H1 (cell line): ENCODE results near the gene TBX5. TPM values are rescaled to one million over a fixed set of nuclear protein-coding genes. Genes with fewer than 3 reads are reported as not detected.

Experiments
- BRCA1 ChIP-seq: IDR thresholded peaks from 2 replicates; pipeline ENCODE4 v1.6.1; 2012; ENCODE audit warnings: low read depth, low read length, improper control_type of control experiment
- CBX5 ChIP-seq: fragments of 300-800, 300-1000 bp; sonication (generic); IDR thresholded peaks from 2 replicates; pipeline ENCODE4 v1.7.1; 2016; ENCODE audit warnings: antibody characterized with exemption, low read length, low read depth
- EZH2 ChIP-seq: fragments of 200-600 bp; sonication (generic); IDR thresholded peaks from 2 replicates; pipeline ENCODE4 v1.7.1; 2012; ENCODE audit warnings: low read depth, mild to moderate bottlenecking, moderate library complexity, low read length, inconsistent platforms; ENCODE audit not compliant: severe bottlenecking
- KDM1A ChIP-seq: fragments of 200-600, 300-600 bp; sonication (generic); IDR thresholded peaks from 2 replicates; pipeline ENCODE4 v1.7.1; 2016; ENCODE audit warnings: mild to moderate bottlenecking, low read length, borderline replicate concordance
- POU5F1 ChIP-seq: IDR thresholded peaks from 2 replicates; pipeline ENCODE4 v1.6.1; 2011; ENCODE audit warnings: low read depth, mild to moderate bottlenecking, low read length, moderate library complexity
- RAD21 ChIP-seq, 2 experiments: IDR thresholded peaks in 1 of 2; conservative IDR thresholded peaks in 1 of 2; 2 replicates each; pipeline ENCODE4 v1.6.1; 2011; ENCODE audit warnings: low read depth in 2 of 2, low read length in 2 of 2, improper control_type of control experiment in 1 of 2, inconsistent platforms in 1 of 2, mild to moderate bottlenecking in 1 of 2, moderate library complexity in 1 of 2
- RFX5 ChIP-seq: IDR thresholded peaks from 2 replicates; pipeline ENCODE4 v1.6.1; 2011; ENCODE audit warnings: low read depth, low read length, improper control_type of control experiment, borderline replicate concordance
- polyA plus RNA-seq, 7 experiments: library from polyadenylated mRNA; depleted of rRNA in 3 of 7; stranded (reverse) in 5 of 7; unstranded in 2 of 7; fragments of >200 nt in 5 of 7; fragments of 200-250 nt in 2 of 7; gene quantifications; 1 replicate in 5 of 7; 2 replicates in 1 of 7; 4 replicates in 1 of 7; pipeline versions ENCODE4 v1.2.1 to v1.2.3, GENCODE V29; 2011 to 2013; ENCODE audit warnings: missing spikeins in 2 of 7, mixed read lengths in 2 of 7
- total RNA-seq: library from RNA; stranded (reverse); fragmentation: NEBNext Ultra II Directional; extraction: Animal tissue kit (Norgen Biotek cat#: 25700); gene quantifications from 2 replicates; pipeline ENCODE4 v1.2.1, GENCODE V29; 2021

The TBX5 gene
- total and polyA plus RNA-seq, 2 of the 8 experiments (the other 6 are each of a cell fraction or from before 2014, with no cell fraction given), result 0.05 TPM; not detected in 1

- TF ChIP-seq BRCA1, result no peak
- no peak for TF ChIP-seq RFX5
- TF ChIP-seq POU5F1, result no peak
- TF ChIP-seq EZH2, result no peak
- TF ChIP-seq CBX5, result no peak
- no peak for TF ChIP-seq RAD21 (IDR thresholded peaks at IDR 0.05 in 1 of 2, conservative IDR thresholded peaks at IDR 0.05 in 1 of 2; ENCODE audit: low read depth in 2 of 2, low read length in 2 of 2)
- no peak for TF ChIP-seq KDM1A
Observed at GRCh38 chr12:114320101-114320500, 85.8 kb downstream of the TBX5 start (continued).
